ENCODE results near the gene RAB35. TPM values are rescaled to one million over a fixed set of nuclear protein-coding genes. Genes with fewer than 3 reads are reported as not detected.
A peak's percentile ranks its signal among the peaks of the same experiment; 100 is the strongest.

The RAB35 gene
- total RNA-seq, 1 experiment from 2014 or later: 42.8 TPM

- no peak for DNase-seq
- H3K4me3 ChIP-seq (ENCODE audit: insufficient read depth, low read depth, low read length): no peak overlapping the region
- no peaks in the 10 kb centered on the region for H3K27me3 ChIP-seq (ENCODE audit: control insufficient read depth, insufficient read depth, low read length)
- H3K36me3 ChIP-seq (replicated peaks; ENCODE audit: control insufficient read depth, insufficient read depth, low read length): peaks cover 3% of the 10 kb centered on the region; the same call in 1 of the 2 replicates
Measured at GRCh38 chr12:120072472-120073249, 43.9 kb downstream of the RAB35 start.

- Histone ChIP-seq H3K4me3 (ENCODE audit: insufficient read depth, low read depth, low read length) (no peak overlapping the region), H3K27me3 (ENCODE audit: control insufficient read depth, insufficient read depth, low read length) (no peaks in the 10 kb centered on the region), H3K36me3 (replicated peaks; ENCODE audit: control insufficient read depth, insufficient read depth, low read length) (peaks cover 3% of the 10 kb centered on the region; the same call in 1 of the 2 replicates)
- no peak for DNase-seq
Measured at GRCh38 chr12:120071493-120072020, 45.0 kb downstream of the RAB35 start.

- DNase-seq: no peak
- Histone ChIP-seq H3K36me3 (replicated peaks; ENCODE audit: control insufficient read depth, insufficient read depth, low read length) (peaks cover 7% of the 10 kb centered on the region; the same call in 1 of the 2 replicates), H3K27me3 (ENCODE audit: control insufficient read depth, insufficient read depth, low read length) (no peaks in the 10 kb centered on the region), H3K4me3 (ENCODE audit: insufficient read depth, low read depth, low read length) (no peak overlapping the region)
Measured at GRCh38 chr12:120069278-120069677, 47.3 kb downstream of the RAB35 start.

GRCh38 chr12:120067901-120068300, 48.7 kb downstream of the RAB35 start:
- no peak overlapping the region for H3K4me3 ChIP-seq (ENCODE audit: insufficient read depth, low read depth, low read length)
- DNase-seq: no peak
- peaks cover 7% of the 10 kb centered on the region; the same call in 1 of the 2 replicates for H3K36me3 ChIP-seq (replicated peaks; ENCODE audit: control insufficient read depth, insufficient read depth, low read length)
- H3K27me3 ChIP-seq (ENCODE audit: control insufficient read depth, insufficient read depth, low read length): no peaks in the 10 kb centered on the region

- no peak for DNase-seq
- Histone ChIP-seq H3K4me3 (ENCODE audit: insufficient read depth, low read depth, low read length) (no peak overlapping the region), H3K27me3 (ENCODE audit: control insufficient read depth, insufficient read depth, low read length) (no peaks in the 10 kb centered on the region), H3K36me3 (replicated peaks; ENCODE audit: control insufficient read depth, insufficient read depth, low read length) (peaks cover 7% of the 10 kb centered on the region; the same call in 1 of the 2 replicates)
Measured at GRCh38 chr12:120067084-120067869, 49.3 kb downstream of the RAB35 start.

- no peaks in the 10 kb centered on the region for H3K27me3 ChIP-seq (ENCODE audit: control insufficient read depth, insufficient read depth, low read length)
- no peak overlapping the region for H3K4me3 ChIP-seq (ENCODE audit: insufficient read depth, low read depth, low read length)
- DNase-seq: no peak
Measured at GRCh38 chr12:120066341-120066740, 50.2 kb downstream of the RAB35 start.

GRCh38 chr12:120065472-120065871, 51.1 kb downstream of the RAB35 start:
- DNase-seq: no peak
- no peak overlapping the region for H3K4me3 ChIP-seq (ENCODE audit: insufficient read depth, low read depth, low read length)
- H3K27me3 ChIP-seq (ENCODE audit: control insufficient read depth, insufficient read depth, low read length): no peaks in the 10 kb centered on the region
- H3K36me3 ChIP-seq (replicated peaks; ENCODE audit: control insufficient read depth, insufficient read depth, low read length): peaks cover 4% of the 10 kb centered on the region; the same call in 1 of the 2 replicates

More at GRCh38 chr12:120066341-120066740, 50.2 kb downstream of the RAB35 start:
- H3K36me3 ChIP-seq (replicated peaks; ENCODE audit: control insufficient read depth, insufficient read depth, low read length): peaks cover 4% of the 10 kb centered on the region; the same call in 1 of the 2 replicates

GRCh38 chr12:120064054-120064940, 52.3 kb downstream of the RAB35 start:
- peak; percentile 54 for DNase-seq
- H3K36me3 ChIP-seq (replicated peaks; ENCODE audit: control insufficient read depth, insufficient read depth, low read length): peaks cover 4% of the 10 kb centered on the region; the same call in 1 of the 2 replicates
- no peak overlapping the region for H3K4me3 ChIP-seq (ENCODE audit: insufficient read depth, low read depth, low read length)
- no peaks in the 10 kb centered on the region for H3K27me3 ChIP-seq (ENCODE audit: control insufficient read depth, insufficient read depth, low read length)

- DNase-seq: no peak
- Histone ChIP-seq H3K27me3 (ENCODE audit: control insufficient read depth, insufficient read depth, low read length) (no peaks in the 10 kb centered on the region), H3K36me3 (replicated peaks; ENCODE audit: control insufficient read depth, insufficient read depth, low read length) (peaks cover 4% of the 10 kb centered on the region; the same call in 1 of the 2 replicates), H3K4me3 (ENCODE audit: insufficient read depth, low read depth, low read length) (no peak overlapping the region)
Measured at GRCh38 chr12:120062976-120063579, 53.5 kb downstream of the RAB35 start.

GRCh38 chr12:120061575-120062214, 54.9 kb downstream of the RAB35 start:
- no peak for DNase-seq
- H3K4me3 ChIP-seq (ENCODE audit: insufficient read depth, low read depth, low read length): no peak overlapping the region

GRCh38 chr12:120060717-120061116, 55.8 kb downstream of the RAB35 start:
- peaks cover 4% of the 10 kb centered on the region; the same call in 1 of the 2 replicates for H3K36me3 ChIP-seq (replicated peaks; ENCODE audit: control insufficient read depth, insufficient read depth, low read length)
- no peak overlapping the region for H3K4me3 ChIP-seq (ENCODE audit: insufficient read depth, low read depth, low read length)
- no peak for DNase-seq
- no peaks in the 10 kb centered on the region for H3K27me3 ChIP-seq (ENCODE audit: control insufficient read depth, insufficient read depth, low read length)

More at GRCh38 chr12:120061575-120062214, 54.9 kb downstream of the RAB35 start:
- Histone ChIP-seq H3K36me3 (replicated peaks; ENCODE audit: control insufficient read depth, insufficient read depth, low read length) (peaks cover 4% of the 10 kb centered on the region; the same call in 1 of the 2 replicates), H3K27me3 (ENCODE audit: control insufficient read depth, insufficient read depth, low read length) (no peaks in the 10 kb centered on the region)

- no peak overlapping the region for H3K4me3 ChIP-seq (ENCODE audit: insufficient read depth, low read depth, low read length)
- no peak for DNase-seq
- H3K36me3 ChIP-seq (replicated peaks; ENCODE audit: control insufficient read depth, insufficient read depth, low read length): peaks cover 2% of the 10 kb centered on the region; the same call in 1 of the 2 replicates
- H3K27me3 ChIP-seq (ENCODE audit: control insufficient read depth, insufficient read depth, low read length): no peaks in the 10 kb centered on the region
Measured at GRCh38 chr12:120060196-120060595, 56.4 kb downstream of the RAB35 start.

- Histone ChIP-seq H3K27me3 (ENCODE audit: control insufficient read depth, insufficient read depth, low read length) (no peaks in the 10 kb centered on the region), H3K4me3 (ENCODE audit: insufficient read depth, low read depth, low read length) (no peak overlapping the region), H3K36me3 (replicated peaks; ENCODE audit: control insufficient read depth, insufficient read depth, low read length) (no peaks in the 10 kb centered on the region)
- DNase-seq: no peak
Measured at GRCh38 chr12:120056739-120057138, 59.8 kb downstream of the RAB35 start.
